Panc1 (cell line): ENCODE measurements around the gene SP4. TPM values are rescaled to one million over a fixed set of nuclear protein-coding genes. Genes with fewer than 3 reads are reported as not detected.

ENCODE experiments used
- ATAC-seq: fragments of 200-7000 bp; cut with Tn5 transposase; 2 replicates; pipeline ENCODE4 v1.9.1; 2020; ENCODE audit warnings: mild to moderate bottlenecking, moderate library complexity
- BruUV-seq: library from RNA; stranded (reverse); fragments of 400-500 nt; replicated peaks from 2 replicates; lab custom pipeline; 2021; lab: Mats Ljungman, UMichigan
- CTCF ChIA-PET: fragments of 300-600 bp; sonication (Branson Sonifier 250); formaldehyde crosslinking; loops from one replicate; lab custom pipeline; 2022; ENCODE audit warnings: antibody characterized with exemption; lab: Charles Lee
- POLR2A ChIA-PET: fragments of 300-600 bp; sonication (Branson Sonifier 250); formaldehyde crosslinking; loops from one replicate; lab custom pipeline; 2022; ENCODE audit warnings: antibody characterized with exemption; lab: Charles Lee
- DNase-seq: peaks from one replicate; pipeline ENCODE4 v3.0.0-alpha.2; 2010; ENCODE audit warnings: low read depth, low spot score
- H3K27ac ChIP-seq: 2 replicates; pipeline ENCODE4 v1.5.1; 2011; ENCODE audit warnings: mild to moderate bottlenecking, low read length, inconsistent platforms
- H3K27me3 ChIP-seq: fragments of 200-500 bp; sonication (Bioruptor generic); 2 replicates; pipeline ENCODE4 v1.6.0; 2014; ENCODE audit warnings: low read length, inconsistent platforms; ENCODE audit not compliant: control insufficient read depth, insufficient read depth
- H3K36me3 ChIP-seq: fragments of 200-500 bp; sonication (Bioruptor generic); 2 replicates; pipeline ENCODE4 v1.5.1; 2014; ENCODE audit warnings: inconsistent platforms, mild to moderate bottlenecking, low read length, moderate library complexity; ENCODE audit not compliant: control insufficient read depth, insufficient read depth
- H3K4me1 ChIP-seq: 2 replicates; pipeline ENCODE4 v1.5.1; 2011; ENCODE audit warnings: inconsistent platforms, mild to moderate bottlenecking, low read length, moderate library complexity; ENCODE audit not compliant: control insufficient read depth, insufficient read depth
- H3K4me3 ChIP-seq, 2 experiments: 2 replicates each; pipeline ENCODE4 v1.5.1; 2011 to 2012; ENCODE audit warnings: low read depth in 2 of 2, low read length in 2 of 2, mild to moderate bottlenecking in 2 of 2, inconsistent platforms in 1 of 2, moderate library complexity in 1 of 2
- H3K9me3 ChIP-seq: fragments of 200-500 bp; sonication (Bioruptor generic); 2 replicates; pipeline ENCODE4 v1.5.1; 2014; ENCODE audit warnings: low read depth, mild to moderate bottlenecking, inconsistent platforms, low read length, moderate library complexity; ENCODE audit not compliant: control insufficient read depth, insufficient read depth
- POLR2AphosphoS5 ChIP-seq: IDR thresholded peaks from 2 replicates; pipeline ENCODE4 v1.6.1; 2012; ENCODE audit warnings: mild to moderate bottlenecking, low read depth, low read length, moderate library complexity
- SIN3A ChIP-seq: IDR thresholded peaks from 2 replicates; pipeline ENCODE4 v1.6.1; 2012; ENCODE audit warnings: low read depth, mild to moderate bottlenecking, low read length, moderate library complexity, borderline replicate concordance; ENCODE audit not compliant: insufficient read depth
- TCF7L2 ChIP-seq: IDR thresholded peaks from 2 replicates; pipeline ENCODE4 v1.6.1; 2011; ENCODE audit warnings: mild to moderate bottlenecking, low read depth, low read length, inconsistent platforms
- in situ Hi-C: cut with HindIII; loops from 2 replicates; pipeline ENCODE4 v1.10.0; 2016; ENCODE audit warnings: low sequenced_read_pairs, low pct_unique_long_range_greater_than_20kb
- intact Hi-C: fragments of 100-400 bp; cut with micrococcal nuclease; formaldehyde crosslinking; loops from one replicate; pipeline ENCODE4 v1.10.0; 2022; ENCODE audit not compliant: unreplicated experiment
- total RNA-seq: library from RNA; stranded (reverse); gene quantifications from one replicate; pipeline ENCODE4 v1.2.1, GENCODE V29; 2021; ENCODE audit not compliant: unreplicated experiment
- TF ChIP-seq, protein P1 (sequence below), 2 experiments: IDR thresholded peaks; 2 replicates each; pipeline ENCODE4 v1.6.1; 2011 to 2012; ENCODE audit warnings: low read depth in 2 of 2, control low read depth in 1 of 2, low read length in 1 of 2, mild to moderate bottlenecking in 1 of 2, moderate library complexity in 1 of 2; ENCODE audit not compliant: insufficient read depth in 1 of 2
- TF ChIP-seq, protein P2 (sequence below): fragments of 450-650 bp; IDR thresholded peaks from 2 replicates; pipeline ENCODE4 v1.5.1; 2017; ENCODE audit warnings: mild to moderate bottlenecking

Gene SP4
- total RNA-seq, 1 experiment from 2014 or later, result 10.4 TPM

DNA sequence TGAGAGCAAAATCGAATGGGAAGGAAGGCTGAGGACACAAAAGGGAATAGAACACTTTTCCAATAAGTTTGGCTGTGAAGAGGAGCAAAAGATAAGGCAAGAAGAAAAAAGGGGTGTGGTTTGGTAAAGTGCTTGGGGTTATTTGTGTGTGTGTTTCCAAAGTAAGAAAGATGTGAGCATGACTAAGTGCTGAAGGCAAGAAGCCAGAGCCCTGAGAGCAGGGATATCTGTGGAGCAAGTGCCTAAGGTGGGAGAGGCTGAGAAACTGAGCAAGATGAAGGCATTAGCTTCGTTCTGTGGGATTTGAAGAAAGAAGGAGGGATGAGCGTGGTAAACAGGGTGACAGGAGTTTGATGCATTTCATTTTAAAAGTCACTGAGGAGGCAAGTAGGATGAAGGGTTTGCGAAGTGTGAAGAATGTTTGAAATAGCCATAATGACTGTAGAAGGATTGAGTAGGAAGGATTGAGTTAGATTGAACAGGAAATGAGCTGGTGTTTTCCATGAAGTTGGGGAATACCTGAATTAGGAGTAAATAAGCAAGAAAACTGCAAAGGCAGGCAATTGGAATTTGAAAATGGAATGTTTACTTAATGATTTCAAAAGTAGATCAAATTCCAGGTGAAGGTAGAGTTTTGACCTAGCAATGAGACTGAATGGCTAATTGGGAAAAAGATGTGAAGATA, 19.9 kb upstream of the SP4 start:
- no TSS peak for BruUV-seq
- ATAC-seq, result no peak
- no peak overlapping the region for H3K27ac ChIP-seq
- H3K27me3 ChIP-seq, result no peaks in the 10 kb centered on the region
- TF ChIP-seq POLR2AphosphoS5 (no peak), TCF7L2 (no peak), SIN3A (no peak)
- TF ChIP-seq, protein P1, sequence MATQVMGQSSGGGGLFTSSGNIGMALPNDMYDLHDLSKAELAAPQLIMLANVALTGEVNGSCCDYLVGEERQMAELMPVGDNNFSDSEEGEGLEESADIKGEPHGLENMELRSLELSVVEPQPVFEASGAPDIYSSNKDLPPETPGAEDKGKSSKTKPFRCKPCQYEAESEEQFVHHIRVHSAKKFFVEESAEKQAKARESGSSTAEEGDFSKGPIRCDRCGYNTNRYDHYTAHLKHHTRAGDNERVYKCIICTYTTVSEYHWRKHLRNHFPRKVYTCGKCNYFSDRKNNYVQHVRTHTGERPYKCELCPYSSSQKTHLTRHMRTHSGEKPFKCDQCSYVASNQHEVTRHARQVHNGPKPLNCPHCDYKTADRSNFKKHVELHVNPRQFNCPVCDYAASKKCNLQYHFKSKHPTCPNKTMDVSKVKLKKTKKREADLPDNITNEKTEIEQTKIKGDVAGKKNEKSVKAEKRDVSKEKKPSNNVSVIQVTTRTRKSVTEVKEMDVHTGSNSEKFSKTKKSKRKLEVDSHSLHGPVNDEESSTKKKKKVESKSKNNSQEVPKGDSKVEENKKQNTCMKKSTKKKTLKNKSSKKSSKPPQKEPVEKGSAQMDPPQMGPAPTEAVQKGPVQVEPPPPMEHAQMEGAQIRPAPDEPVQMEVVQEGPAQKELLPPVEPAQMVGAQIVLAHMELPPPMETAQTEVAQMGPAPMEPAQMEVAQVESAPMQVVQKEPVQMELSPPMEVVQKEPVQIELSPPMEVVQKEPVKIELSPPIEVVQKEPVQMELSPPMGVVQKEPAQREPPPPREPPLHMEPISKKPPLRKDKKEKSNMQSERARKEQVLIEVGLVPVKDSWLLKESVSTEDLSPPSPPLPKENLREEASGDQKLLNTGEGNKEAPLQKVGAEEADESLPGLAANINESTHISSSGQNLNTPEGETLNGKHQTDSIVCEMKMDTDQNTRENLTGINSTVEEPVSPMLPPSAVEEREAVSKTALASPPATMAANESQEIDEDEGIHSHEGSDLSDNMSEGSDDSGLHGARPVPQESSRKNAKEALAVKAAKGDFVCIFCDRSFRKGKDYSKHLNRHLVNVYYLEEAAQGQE (IDR thresholded peaks at IDR 0.05; ENCODE audit: insufficient read depth in 1 of 2, low read depth in 2 of 2, low read length in 1 of 2), result no peak
- TF ChIP-seq, protein P2, sequence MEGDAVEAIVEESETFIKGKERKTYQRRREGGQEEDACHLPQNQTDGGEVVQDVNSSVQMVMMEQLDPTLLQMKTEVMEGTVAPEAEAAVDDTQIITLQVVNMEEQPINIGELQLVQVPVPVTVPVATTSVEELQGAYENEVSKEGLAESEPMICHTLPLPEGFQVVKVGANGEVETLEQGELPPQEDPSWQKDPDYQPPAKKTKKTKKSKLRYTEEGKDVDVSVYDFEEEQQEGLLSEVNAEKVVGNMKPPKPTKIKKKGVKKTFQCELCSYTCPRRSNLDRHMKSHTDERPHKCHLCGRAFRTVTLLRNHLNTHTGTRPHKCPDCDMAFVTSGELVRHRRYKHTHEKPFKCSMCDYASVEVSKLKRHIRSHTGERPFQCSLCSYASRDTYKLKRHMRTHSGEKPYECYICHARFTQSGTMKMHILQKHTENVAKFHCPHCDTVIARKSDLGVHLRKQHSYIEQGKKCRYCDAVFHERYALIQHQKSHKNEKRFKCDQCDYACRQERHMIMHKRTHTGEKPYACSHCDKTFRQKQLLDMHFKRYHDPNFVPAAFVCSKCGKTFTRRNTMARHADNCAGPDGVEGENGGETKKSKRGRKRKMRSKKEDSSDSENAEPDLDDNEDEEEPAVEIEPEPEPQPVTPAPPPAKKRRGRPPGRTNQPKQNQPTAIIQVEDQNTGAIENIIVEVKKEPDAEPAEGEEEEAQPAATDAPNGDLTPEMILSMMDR, result no peak
- ChIA-PET POLR2A (no interaction called here), CTCF (interaction anchor here (1.1 kb wide), 1 partner anchor 359 kb away, joined by 3 read pairs; no protein-coding TSS in a partner anchor)
- H3K36me3 ChIP-seq, result no peaks in the 10 kb centered on the region
- no peaks in the 10 kb centered on the region for H3K9me3 ChIP-seq
- no peak overlapping the region for H3K4me3 ChIP-seq
- H3K4me1 ChIP-seq, result no peaks in the 10 kb centered on the region
- DNase-seq, result no peak
- in situ Hi-C loops (no loop called here), intact Hi-C loops (no loop called here)

DNA sequence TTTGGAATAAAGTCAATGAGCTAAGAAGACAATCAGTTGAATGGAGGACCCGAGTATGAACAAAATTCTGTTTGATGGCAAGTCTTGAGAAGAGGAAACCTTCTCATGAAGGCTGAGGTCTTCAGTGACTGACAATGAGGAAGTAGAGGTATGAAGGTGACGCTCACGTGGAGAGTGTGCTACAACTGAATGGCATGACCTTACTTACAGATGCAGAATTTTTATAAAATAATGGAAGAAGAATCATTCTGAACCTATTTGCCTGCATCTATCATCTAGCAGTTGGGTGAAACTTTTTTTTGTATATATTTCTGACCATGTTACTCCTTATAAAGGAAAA, 19.4 kb upstream of the SP4 start:
- in situ Hi-C loops, result no loop called here
- CTCF ChIA-PET, result interaction anchor here (1.1 kb wide), 1 partner anchor 359 kb away, joined by 3 read pairs; no protein-coding TSS in a partner anchor
- TF ChIP-seq TCF7L2 (no peak), POLR2AphosphoS5 (no peak), SIN3A (no peak)
- TF ChIP-seq, protein P1 (IDR thresholded peaks at IDR 0.05; ENCODE audit: insufficient read depth in 1 of 2, low read depth in 2 of 2, low read length in 1 of 2), result no peak
- TF ChIP-seq, protein P2, result no peak

More for the DNA sequence above, 19.4 kb upstream of the SP4 start:
- Histone ChIP-seq H3K4me3 (no peak overlapping the region), H3K9me3 (no peaks in the 10 kb centered on the region), H3K27ac (no peak overlapping the region), H3K27me3 (no peaks in the 10 kb centered on the region), H3K36me3 (no peaks in the 10 kb centered on the region), H3K4me1 (no peaks in the 10 kb centered on the region)
- intact Hi-C loops, result no loop called here
- DNase-seq (no peak), ATAC-seq (no peak)
- BruUV-seq, result no TSS peak
- POLR2A ChIA-PET, result no interaction called here
